Glutamatergic neuron (in vitro differentiated cells): ENCODE measurements around the gene DHX29. TPM values are rescaled to one million over a fixed set of nuclear protein-coding genes. Genes with fewer than 3 reads are reported as not detected.

ENCODE experiments used
- DNase-seq: peaks from one replicate; pipeline ENCODE4 v3.0.0; 2022
- H3K27ac Mint-ChIP-seq: one replicate; pipeline ENCODE4 v1.8.0; 2020; ENCODE audit warnings: mild to moderate bottlenecking, mixed read lengths, inconsistent platforms; ENCODE audit not compliant: unreplicated experiment
- H3K27me3 Mint-ChIP-seq: one replicate; pipeline ENCODE4 v1.8.0; 2020; ENCODE audit warnings: mild to moderate bottlenecking, moderate library complexity, mixed read lengths, inconsistent platforms; ENCODE audit not compliant: unreplicated experiment
- H3K36me3 Mint-ChIP-seq: one replicate; pipeline ENCODE4 v1.8.0; 2020; ENCODE audit warnings: mild to moderate bottlenecking, mixed read lengths, inconsistent platforms; ENCODE audit not compliant: unreplicated experiment
- H3K4me1 Mint-ChIP-seq: one replicate; pipeline ENCODE4 v1.8.0; 2020; ENCODE audit warnings: mild to moderate bottlenecking, low read depth, mixed read lengths, inconsistent platforms; ENCODE audit not compliant: unreplicated experiment
- H3K4me3 Mint-ChIP-seq: one replicate; pipeline ENCODE4 v1.8.0; 2020; ENCODE audit warnings: mild to moderate bottlenecking, mixed read lengths, inconsistent platforms; ENCODE audit not compliant: unreplicated experiment
- H3K9me3 Mint-ChIP-seq: one replicate; pipeline ENCODE4 v1.8.0; 2020; ENCODE audit warnings: mild to moderate bottlenecking, moderate library complexity, mixed read lengths, inconsistent platforms; ENCODE audit not compliant: unreplicated experiment
- total RNA-seq: library from RNA; stranded (reverse); fragmentation: NEBNext Ultra II Directional; extraction: Animal tissue kit (Norgen Biotek cat#: 25700); gene quantifications from one replicate; pipeline ENCODE4 v1.2.1, GENCODE V29; 2021; ENCODE audit not compliant: unreplicated experiment
- TF ChIP-seq, protein P1 (sequence below): fragments of 200-600 bp; sonication (generic); IDR thresholded peaks from one replicate; pipeline ENCODE4 v1.5.0; 2021; ENCODE audit not compliant: partially characterized antibody, unreplicated experiment

Gene DHX29
- total RNA-seq, 1 donor from 2014 or later, result 22.9 TPM

DNA sequence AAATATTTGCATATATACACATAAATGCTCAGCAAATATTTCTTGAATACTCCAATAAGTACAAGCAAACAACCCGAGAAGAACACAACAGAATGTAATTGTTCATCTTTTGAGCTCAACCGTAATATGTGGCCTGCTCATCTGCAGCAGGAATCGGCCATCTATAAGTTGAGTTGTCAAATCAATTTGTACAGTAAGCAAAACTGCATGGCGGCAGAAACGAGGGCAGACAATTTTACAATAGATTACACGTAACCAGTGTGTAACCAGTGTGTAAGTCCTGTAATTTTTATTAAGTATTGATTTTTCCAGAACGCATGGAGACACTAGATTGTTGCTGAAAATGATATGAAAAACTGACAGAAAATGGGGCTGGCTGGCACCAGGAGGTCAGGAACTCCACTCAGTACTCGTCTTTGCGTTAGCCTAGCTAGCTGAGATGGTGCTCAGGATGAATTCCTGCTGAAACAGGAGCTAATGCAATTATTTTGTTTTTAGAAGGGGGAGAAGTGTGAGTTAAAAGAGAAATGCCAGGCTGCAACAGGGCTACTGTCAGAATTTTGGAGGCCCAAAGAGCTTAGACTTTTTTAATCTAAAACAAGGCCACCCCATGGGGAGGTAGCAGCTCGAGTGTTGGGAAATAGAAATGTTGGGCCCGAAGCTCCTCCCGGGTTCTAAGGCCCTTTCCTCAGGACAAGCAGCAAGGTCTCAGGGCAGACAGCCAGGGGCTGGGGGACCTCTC lies 682 bp downstream of the DHX29 start:
- peaks cover 1% of the 10 kb centered on the region for H3K9me3 Mint-ChIP-seq
- no peak for DNase-seq
- H3K4me1 Mint-ChIP-seq, result peaks cover 2% of the 10 kb centered on the region
- TF ChIP-seq, protein P1, sequence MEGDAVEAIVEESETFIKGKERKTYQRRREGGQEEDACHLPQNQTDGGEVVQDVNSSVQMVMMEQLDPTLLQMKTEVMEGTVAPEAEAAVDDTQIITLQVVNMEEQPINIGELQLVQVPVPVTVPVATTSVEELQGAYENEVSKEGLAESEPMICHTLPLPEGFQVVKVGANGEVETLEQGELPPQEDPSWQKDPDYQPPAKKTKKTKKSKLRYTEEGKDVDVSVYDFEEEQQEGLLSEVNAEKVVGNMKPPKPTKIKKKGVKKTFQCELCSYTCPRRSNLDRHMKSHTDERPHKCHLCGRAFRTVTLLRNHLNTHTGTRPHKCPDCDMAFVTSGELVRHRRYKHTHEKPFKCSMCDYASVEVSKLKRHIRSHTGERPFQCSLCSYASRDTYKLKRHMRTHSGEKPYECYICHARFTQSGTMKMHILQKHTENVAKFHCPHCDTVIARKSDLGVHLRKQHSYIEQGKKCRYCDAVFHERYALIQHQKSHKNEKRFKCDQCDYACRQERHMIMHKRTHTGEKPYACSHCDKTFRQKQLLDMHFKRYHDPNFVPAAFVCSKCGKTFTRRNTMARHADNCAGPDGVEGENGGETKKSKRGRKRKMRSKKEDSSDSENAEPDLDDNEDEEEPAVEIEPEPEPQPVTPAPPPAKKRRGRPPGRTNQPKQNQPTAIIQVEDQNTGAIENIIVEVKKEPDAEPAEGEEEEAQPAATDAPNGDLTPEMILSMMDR, result no peak
- no peaks in the 10 kb centered on the region for H3K36me3 Mint-ChIP-seq
- no peak overlapping the region for H3K27ac Mint-ChIP-seq
- H3K27me3 Mint-ChIP-seq, result no peaks in the 10 kb centered on the region
- H3K4me3 Mint-ChIP-seq, result no peak overlapping the region

DNA sequence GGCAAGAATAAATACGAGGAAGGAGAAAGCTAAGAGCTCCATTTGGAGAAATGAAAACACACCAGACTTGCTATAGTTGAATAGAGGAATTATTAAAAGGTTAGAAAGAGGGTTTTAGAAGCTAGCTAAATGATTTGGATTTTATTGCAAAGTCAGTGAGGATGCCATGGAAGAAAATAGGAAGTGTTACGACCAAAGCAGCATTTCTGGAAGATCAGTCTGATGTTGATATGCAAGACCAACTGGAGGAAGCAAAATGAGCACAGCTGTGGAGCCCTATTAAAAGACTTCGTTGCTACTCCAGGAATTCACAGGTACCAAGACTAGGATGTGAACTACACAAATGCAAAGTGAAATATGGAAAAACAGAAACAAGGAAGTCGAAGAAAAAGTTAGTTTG lies 2.1 kb downstream of the DHX29 start:
- no peaks in the 10 kb centered on the region for H3K27me3 Mint-ChIP-seq
- no peak for DNase-seq
- TF ChIP-seq, protein P1, result no peak
- peaks cover 2% of the 10 kb centered on the region for H3K4me1 Mint-ChIP-seq
- H3K36me3 Mint-ChIP-seq, result no peaks in the 10 kb centered on the region
- H3K9me3 Mint-ChIP-seq, result peaks cover 1% of the 10 kb centered on the region
- H3K27ac Mint-ChIP-seq, result no peak overlapping the region
- no peak overlapping the region for H3K4me3 Mint-ChIP-seq

DNA sequence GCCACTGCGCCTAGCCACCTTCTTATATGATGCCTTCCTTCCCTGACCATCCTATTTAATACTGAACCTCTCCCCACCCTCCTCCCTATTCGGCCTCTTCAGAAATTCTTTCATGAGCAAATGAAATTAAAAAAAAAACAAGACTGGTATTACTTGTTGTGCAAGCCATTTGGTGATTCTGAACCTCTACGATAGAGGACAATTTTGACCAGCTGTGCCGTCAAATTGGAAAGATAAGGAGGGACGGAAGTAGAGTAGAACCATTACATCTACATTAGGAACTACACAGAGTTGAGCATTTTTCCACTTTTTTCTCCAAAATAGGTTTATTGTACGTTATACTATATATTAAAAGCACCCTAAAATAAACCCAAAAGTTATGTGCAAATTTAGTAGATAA lies 2.9 kb downstream of the DHX29 start:
- Mint-ChIP-seq H3K4me3 (no peak overlapping the region), H3K4me1 (peaks cover 2% of the 10 kb centered on the region)

DNA sequence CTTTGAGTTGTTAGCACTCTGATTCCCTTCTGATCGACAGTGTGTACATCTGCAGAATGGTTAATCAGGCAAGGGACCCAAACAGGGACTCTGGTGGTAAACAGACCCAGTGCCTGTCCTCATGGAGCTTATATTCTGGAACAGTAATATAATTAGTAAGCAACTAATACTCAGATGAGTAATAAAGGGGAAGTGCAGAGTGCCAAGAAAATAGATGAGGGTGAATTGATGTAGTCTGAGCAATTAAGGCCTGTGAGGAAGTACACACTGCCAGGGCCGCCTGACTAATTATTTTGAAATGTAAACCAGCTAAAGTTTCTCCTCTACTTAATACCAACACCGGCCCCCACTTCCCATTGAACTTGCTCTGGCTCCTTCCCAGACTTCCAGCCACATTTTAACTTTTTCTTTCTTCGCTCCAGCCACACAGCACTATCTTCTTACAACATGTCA lies 4.2 kb downstream of the DHX29 start:
- peaks cover 2% of the 10 kb centered on the region for H3K4me1 Mint-ChIP-seq
- peaks cover 1% of the 10 kb centered on the region for H3K9me3 Mint-ChIP-seq
- no peaks in the 10 kb centered on the region for H3K27me3 Mint-ChIP-seq
- no peaks in the 10 kb centered on the region for H3K36me3 Mint-ChIP-seq
- no peak overlapping the region for H3K4me3 Mint-ChIP-seq
- TF ChIP-seq, protein P1, result no peak
- no peak overlapping the region for H3K27ac Mint-ChIP-seq
- DNase-seq, result no peak

More for the DNA sequence above, 2.9 kb downstream of the DHX29 start:
- TF ChIP-seq, protein P1, result no peak
- DNase-seq, result no peak
- H3K27ac Mint-ChIP-seq, result no peak overlapping the region
- no peaks in the 10 kb centered on the region for H3K27me3 Mint-ChIP-seq
- H3K9me3 Mint-ChIP-seq, result peaks cover 1% of the 10 kb centered on the region
- H3K36me3 Mint-ChIP-seq, result no peaks in the 10 kb centered on the region

DNA sequence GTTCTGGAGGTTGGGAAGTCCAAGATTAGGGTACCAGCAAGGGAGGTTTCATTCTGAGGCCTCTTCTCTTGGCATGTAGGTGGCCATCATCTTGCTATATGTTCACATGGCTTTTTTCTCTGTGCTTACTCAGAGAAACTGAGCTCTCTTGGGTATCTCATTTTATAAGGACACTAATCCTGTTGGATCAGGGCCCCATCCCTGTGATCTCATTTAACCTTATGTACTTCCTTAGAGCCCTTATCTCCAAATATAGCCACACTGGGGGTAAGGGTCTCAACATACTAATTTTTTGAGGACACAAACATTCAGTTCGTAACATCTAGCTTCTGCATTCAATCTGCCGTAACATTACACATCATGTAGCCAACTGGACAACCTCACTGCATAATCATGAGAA lies 6.6 kb downstream of the DHX29 start:
- TF ChIP-seq, protein P1, result no peak
- Mint-ChIP-seq H3K4me3 (no peak overlapping the region), H3K4me1 (peaks cover 2% of the 10 kb centered on the region), H3K27ac (no peak overlapping the region), H3K36me3 (no peaks in the 10 kb centered on the region), H3K27me3 (no peaks in the 10 kb centered on the region), H3K9me3 (peaks cover 1% of the 10 kb centered on the region)
- DNase-seq, result no peak
